Endodermal cell (in vitro differentiated cells): ENCODE measurements around the gene GSX1. TPM values are rescaled to one million over a fixed set of nuclear protein-coding genes. Genes with fewer than 3 reads are reported as not detected.

Source experiments
- DNase-seq: peaks from one replicate; pipeline ENCODE4 v3.0.0-alpha.2; 2017
- H3K27ac ChIP-seq: 2 replicates; pipeline ENCODE4 v1.5.1; 2013; ENCODE audit warnings: mild to moderate bottlenecking, low read depth, low read length, moderate library complexity
- H3K27me3 ChIP-seq: 2 replicates; pipeline ENCODE4 v1.6.1; 2013; ENCODE audit warnings: mild to moderate bottlenecking, low read length, moderate library complexity; ENCODE audit not compliant: insufficient read depth, control insufficient read depth, poor library complexity, severe bottlenecking
- H3K36me3 ChIP-seq: 2 replicates; pipeline ENCODE4 v1.7.0; 2013; ENCODE audit warnings: mild to moderate bottlenecking, low read length, moderate library complexity; ENCODE audit not compliant: control insufficient read depth, insufficient read depth
- H3K4me1 ChIP-seq: one replicate; pipeline ENCODE4 v1.7.0; 2013; ENCODE audit warnings: low read length; ENCODE audit not compliant: control insufficient read depth, insufficient read depth
- H3K4me3 ChIP-seq: 2 replicates; pipeline ENCODE4 v1.5.1; 2013; ENCODE audit warnings: mild to moderate bottlenecking, low read length, moderate library complexity
- H3K9ac ChIP-seq: 2 replicates; pipeline ENCODE4 v1.6.1; 2013; ENCODE audit warnings: mild to moderate bottlenecking, low read length, moderate library complexity; ENCODE audit not compliant: poor library complexity, severe bottlenecking; ENCODE audit errors: extremely low read depth
- H3K9me3 ChIP-seq: 2 replicates; pipeline ENCODE4 v1.6.1; 2013; ENCODE audit warnings: mild to moderate bottlenecking, low read length, moderate library complexity; ENCODE audit not compliant: control insufficient read depth
- H3K27ac Mint-ChIP-seq: 2 replicates; pipeline ENCODE4 v1.8.0; 2020; ENCODE audit warnings: mixed read lengths
- H3K27me3 Mint-ChIP-seq: 2 replicates; pipeline ENCODE4 v1.8.0; 2021; ENCODE audit warnings: mild to moderate bottlenecking, mixed read lengths; ENCODE audit not compliant: insufficient read depth
- H3K36me3 Mint-ChIP-seq: 2 replicates; pipeline ENCODE4 v1.8.0; 2020; ENCODE audit warnings: low read depth, mixed read lengths
- H3K4me1 Mint-ChIP-seq: 2 replicates; pipeline ENCODE4 v1.8.0; 2020; ENCODE audit warnings: mixed read lengths
- H3K4me3 Mint-ChIP-seq: 2 replicates; pipeline ENCODE4 v1.8.0; 2020; ENCODE audit warnings: mild to moderate bottlenecking, moderate library complexity, mixed read lengths
- H3K9me3 Mint-ChIP-seq: 2 replicates; pipeline ENCODE4 v1.8.0; 2020; ENCODE audit warnings: mild to moderate bottlenecking, mixed read lengths
- WGBS, 2 experiments: methylation state at CpG; one replicate each; pipeline versions ENCODE4 v1.1.5 to v1.1.7; 2013; ENCODE audit warnings: missing lambda C conversion rate in 2 of 2, mixed read lengths in 1 of 2; ENCODE audit not compliant: insufficient coverage in 1 of 2, insufficient read length in 1 of 2; 5-methylcytosine and 5-hydroxymethylcytosine counted together
- total RNA-seq, 2 donors: library from RNA; stranded (reverse); fragmentation: NEBNext Ultra II Directional in 1 of 2; extraction: Animal tissue kit (Norgen Biotek cat#: 25700) in 1 of 2; gene quantifications; 2 replicates in 1 of 2; 3 replicates in 1 of 2; pipeline ENCODE4 v1.2.1, GENCODE V29; 2021
- TF ChIP-seq, protein P1 (sequence below): fragments of 200-600 bp; sonication (generic); conservative IDR thresholded peaks from 2 replicates; pipeline ENCODE4 v1.5.0; 2021; ENCODE audit warnings: antibody characterized with exemption, mild to moderate bottlenecking

The GSX1 gene
- total RNA-seq, 2 donors from 2014 or later, result not detected

GRCh38 chr13:27790523-27790922 is 1.8 kb upstream of the GSX1 start:
- H3K4me1 Mint-ChIP-seq, result peaks cover 2% of the 10 kb centered on the region
- no peak for DNase-seq
- H3K27ac Mint-ChIP-seq, result no peak overlapping the region
- H3K9ac ChIP-seq, result no peak overlapping the region
- WGBS, 2 experiments, result 3 to 4% methylated on average over 6 to 23 of the region's 23 CpGs
- TF ChIP-seq, protein P1, sequence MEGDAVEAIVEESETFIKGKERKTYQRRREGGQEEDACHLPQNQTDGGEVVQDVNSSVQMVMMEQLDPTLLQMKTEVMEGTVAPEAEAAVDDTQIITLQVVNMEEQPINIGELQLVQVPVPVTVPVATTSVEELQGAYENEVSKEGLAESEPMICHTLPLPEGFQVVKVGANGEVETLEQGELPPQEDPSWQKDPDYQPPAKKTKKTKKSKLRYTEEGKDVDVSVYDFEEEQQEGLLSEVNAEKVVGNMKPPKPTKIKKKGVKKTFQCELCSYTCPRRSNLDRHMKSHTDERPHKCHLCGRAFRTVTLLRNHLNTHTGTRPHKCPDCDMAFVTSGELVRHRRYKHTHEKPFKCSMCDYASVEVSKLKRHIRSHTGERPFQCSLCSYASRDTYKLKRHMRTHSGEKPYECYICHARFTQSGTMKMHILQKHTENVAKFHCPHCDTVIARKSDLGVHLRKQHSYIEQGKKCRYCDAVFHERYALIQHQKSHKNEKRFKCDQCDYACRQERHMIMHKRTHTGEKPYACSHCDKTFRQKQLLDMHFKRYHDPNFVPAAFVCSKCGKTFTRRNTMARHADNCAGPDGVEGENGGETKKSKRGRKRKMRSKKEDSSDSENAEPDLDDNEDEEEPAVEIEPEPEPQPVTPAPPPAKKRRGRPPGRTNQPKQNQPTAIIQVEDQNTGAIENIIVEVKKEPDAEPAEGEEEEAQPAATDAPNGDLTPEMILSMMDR, result no peak
- H3K9me3 ChIP-seq, result peaks cover 6% of the 10 kb centered on the region
- H3K27me3 Mint-ChIP-seq, result peaks cover 97% of the 10 kb centered on the region
- peaks cover 98% of the 10 kb centered on the region for H3K27me3 ChIP-seq
- no peak overlapping the region for H3K4me3 Mint-ChIP-seq
- H3K27ac ChIP-seq, result no peak overlapping the region
- no peaks in the 10 kb centered on the region for H3K4me1 ChIP-seq
- no peak overlapping the region for H3K4me3 ChIP-seq
- no peaks in the 10 kb centered on the region for H3K9me3 Mint-ChIP-seq
- no peaks in the 10 kb centered on the region for H3K36me3 ChIP-seq
- no peaks in the 10 kb centered on the region for H3K36me3 Mint-ChIP-seq

DNA sequence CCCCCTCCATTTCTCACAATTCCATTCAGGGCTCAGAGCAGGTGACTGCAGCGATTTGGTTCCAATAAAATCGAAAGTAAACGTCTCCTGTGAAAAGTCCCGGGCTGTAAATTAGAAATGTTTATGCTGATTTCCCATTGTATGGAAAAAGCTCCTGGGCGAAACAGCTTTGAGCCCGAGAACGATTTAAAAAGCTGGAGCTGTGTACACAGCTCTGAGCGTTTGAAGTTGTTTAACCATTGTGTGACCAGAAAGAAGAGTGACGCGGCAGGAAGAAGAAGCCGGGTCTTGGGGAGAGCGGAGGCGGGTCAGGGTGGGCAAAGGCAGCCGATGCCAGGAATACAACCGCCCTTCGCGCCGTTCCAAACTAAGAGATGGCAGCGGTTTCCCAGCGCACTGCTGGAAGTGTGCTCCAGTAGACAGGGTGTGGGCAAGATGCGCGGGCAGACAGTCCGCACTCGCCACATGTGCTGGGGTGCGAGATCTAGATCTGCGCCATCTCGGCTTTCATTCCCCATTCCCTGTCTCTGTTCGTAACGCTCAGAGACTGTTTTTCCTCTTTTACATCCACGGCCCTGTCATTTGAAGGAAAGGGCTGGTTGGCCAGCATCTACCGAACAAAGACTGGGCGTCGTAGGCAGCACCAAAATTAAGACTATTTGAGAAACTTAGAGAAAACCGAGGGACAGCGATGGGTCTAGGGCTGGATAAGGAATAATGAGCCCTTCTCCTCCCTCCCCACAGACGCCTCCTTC is 960 bp upstream of the GSX1 start:
- TF ChIP-seq, protein P1, result no peak
- no peak overlapping the region for H3K4me3 Mint-ChIP-seq
- Histone ChIP-seq H3K4me1 (no peaks in the 10 kb centered on the region), H3K27ac (no peak overlapping the region), H3K9ac (no peak overlapping the region), H3K9me3 (peaks cover 6% of the 10 kb centered on the region), H3K27me3 (peaks cover 100% of the 10 kb centered on the region), H3K36me3 (no peaks in the 10 kb centered on the region), H3K4me3 (no peak overlapping the region)
- no peak overlapping the region for H3K27ac Mint-ChIP-seq
- no peaks in the 10 kb centered on the region for H3K9me3 Mint-ChIP-seq
- DNase-seq, result no peak
- H3K36me3 Mint-ChIP-seq, result no peaks in the 10 kb centered on the region
- H3K4me1 Mint-ChIP-seq, result peaks cover 2% of the 10 kb centered on the region
- 7 to 9% methylated on average over 27 to 36 of the region's 36 CpGs for WGBS, 2 experiments
- H3K27me3 Mint-ChIP-seq, result peaks cover 98% of the 10 kb centered on the region

DNA sequence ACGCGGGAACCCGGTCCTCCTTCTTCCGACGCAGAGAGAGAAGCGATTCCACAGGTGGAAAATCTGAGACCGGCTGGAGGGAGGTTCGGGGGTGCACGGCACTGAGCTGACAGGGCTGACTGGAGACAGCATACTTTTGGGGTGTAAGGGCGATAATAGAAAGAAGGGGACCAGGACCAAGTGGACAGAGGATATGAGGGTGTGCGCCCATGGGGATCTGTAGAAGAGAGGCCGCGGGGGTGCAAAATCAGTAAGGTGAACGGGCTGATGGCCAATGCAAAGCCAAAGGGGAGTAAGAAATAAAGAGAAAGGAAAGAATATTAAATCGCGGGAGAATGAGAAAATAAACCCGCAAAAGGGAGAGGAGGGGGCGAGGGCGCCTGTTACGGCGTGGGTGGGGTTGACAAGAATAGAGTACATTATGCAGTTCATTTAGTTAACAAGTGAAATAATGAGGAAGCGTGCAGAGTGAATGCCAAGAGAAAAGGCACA is 336 bp upstream of the GSX1 start:
- H3K9me3 ChIP-seq, result peaks cover 6% of the 10 kb centered on the region
- H3K36me3 Mint-ChIP-seq, result no peaks in the 10 kb centered on the region
- H3K27me3 Mint-ChIP-seq, result peaks cover 98% of the 10 kb centered on the region
- H3K27me3 ChIP-seq, result peaks cover 100% of the 10 kb centered on the region
- H3K9ac ChIP-seq, result no peak overlapping the region
- H3K27ac Mint-ChIP-seq, result no peak overlapping the region
- WGBS, 2 experiments, result 17 to 18% methylated on average over 16 to 22 of the region's 22 CpGs
- H3K27ac ChIP-seq, result no peak overlapping the region
- H3K4me1 ChIP-seq, result no peaks in the 10 kb centered on the region
- H3K4me3 Mint-ChIP-seq, result no peak overlapping the region
- DNase-seq, result no peak
- H3K36me3 ChIP-seq, result no peaks in the 10 kb centered on the region
- TF ChIP-seq, protein P1, result no peak
- no peaks in the 10 kb centered on the region for H3K9me3 Mint-ChIP-seq
- H3K4me1 Mint-ChIP-seq, result peaks cover 4% of the 10 kb centered on the region
- no peak overlapping the region for H3K4me3 ChIP-seq
